CD4-positive, alpha-beta T cell treated with Interleukin-15 for 4 hours (primary cell): ENCODE measurements around the gene PWWP2B.
"Not testable (repeated sequence)": the region's sequence is repeated elsewhere in the genome, so short reads cannot be mapped to it uniquely, and the experiment has no call there.

Experiments
- DNase-seq: peaks from one replicate; pipeline ENCODE4 v3.0.0-alpha.2; 2020; ENCODE audit warnings: low spot score

Gene PWWP2B

DNA sequence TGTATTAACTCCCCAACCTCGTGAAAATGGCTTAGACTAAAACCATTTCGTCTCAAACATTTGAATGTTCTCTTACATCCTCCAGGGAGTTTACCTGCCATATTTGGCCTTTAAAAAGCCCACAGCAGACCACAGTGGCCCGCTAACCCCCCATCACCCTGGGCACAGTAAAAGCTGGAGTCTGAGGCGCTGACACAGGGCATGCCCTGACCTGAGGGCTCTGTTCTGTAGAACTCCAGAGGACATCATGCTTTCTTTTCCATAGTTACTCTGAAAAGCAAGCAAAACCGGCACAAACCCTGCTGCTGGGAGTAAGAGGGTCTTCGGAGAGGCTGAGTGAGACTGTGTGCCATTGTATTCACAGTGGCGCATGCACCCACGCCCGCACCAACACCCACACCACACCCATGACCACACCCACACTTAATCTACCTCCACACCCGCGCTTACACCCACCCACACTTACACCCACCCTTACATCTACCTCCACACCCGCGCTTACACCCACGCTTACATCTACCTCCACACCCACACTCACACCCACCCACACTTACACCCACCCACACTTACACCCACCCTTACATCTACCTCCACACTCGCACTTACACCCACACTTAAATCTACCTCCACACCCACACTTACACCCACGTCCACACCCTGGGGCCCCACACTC lies 32.9 kb upstream of the PWWP2B start:
- no peak for DNase-seq

DNA sequence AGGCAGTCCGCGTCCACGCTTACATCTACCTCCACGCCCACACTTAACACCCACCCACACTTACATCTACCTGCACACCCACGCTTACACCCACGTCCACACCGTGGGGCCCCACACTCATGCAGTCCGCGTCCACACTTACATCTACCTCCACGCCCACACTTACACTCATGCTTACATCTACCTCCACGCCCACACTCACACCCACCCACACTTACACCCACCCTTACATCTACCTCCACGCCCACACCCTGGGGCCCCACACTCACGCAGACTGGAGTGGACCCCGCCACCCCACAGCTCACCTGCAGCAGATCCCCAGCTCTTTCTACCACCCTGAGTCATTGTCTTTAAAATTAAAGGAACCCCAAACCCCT lies 32.4 kb upstream of the PWWP2B start:
- no peak for DNase-seq

DNA sequence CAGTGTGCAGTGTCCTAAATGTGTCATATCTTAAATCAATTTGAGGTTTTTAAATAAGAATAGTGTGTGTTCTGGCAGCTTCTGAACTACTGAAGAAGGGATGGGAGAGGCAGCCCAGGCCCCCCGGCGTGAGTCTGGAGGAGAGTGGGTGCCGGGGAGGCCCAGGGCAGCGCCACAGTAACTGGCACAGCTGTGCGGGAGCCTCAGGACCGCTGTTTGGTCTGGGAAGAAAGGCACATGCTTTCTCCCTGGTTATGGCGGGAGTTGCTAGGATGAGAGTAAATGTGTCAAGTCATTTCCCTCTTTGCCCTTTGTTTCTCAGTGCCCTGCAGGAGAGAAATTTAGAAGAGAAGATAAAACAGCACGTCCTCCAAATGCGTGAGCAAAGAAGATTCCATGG lies 31.9 kb upstream of the PWWP2B start:
- no peak for DNase-seq

DNA sequence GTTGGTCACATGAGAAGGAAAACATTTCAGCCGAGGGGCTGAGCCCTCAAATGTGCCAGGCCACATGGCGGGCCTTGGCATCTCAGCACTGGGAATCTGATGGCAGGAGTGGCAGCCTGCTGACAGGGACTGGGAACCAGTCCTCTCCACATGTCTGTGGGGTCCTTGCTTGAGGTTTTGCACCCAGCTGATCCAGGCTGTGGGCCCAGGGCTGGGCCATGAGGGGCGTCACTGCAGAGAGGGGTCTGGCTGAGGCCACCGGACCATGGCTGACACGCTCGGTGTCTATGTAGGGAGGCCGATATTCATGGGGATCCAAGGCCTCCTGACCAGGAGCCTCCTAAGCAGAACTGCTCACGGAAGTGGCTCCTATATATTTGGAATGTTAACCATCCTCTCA lies 31.0 kb upstream of the PWWP2B start:
- DNase-seq = no peak

DNA sequence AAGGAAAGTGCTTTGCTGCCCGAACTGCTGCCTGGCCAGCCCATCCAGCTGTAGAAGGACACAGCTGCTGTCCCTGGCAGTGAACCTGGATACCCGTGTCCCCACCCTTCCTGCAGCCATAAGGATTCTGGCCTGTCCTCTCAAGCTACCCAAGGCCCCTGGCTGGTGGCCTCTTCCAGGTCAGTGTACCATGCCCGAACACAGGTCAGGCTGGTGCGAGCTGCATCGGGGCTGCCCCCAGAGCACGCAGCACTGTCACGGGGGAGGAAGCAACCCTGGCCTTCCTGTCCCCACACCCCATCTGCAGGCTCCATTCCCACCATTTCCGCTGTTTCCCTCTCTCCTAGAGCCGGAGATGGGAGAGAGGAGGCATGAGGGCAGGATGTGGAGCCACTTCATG lies 30.5 kb upstream of the PWWP2B start:
- DNase-seq = no peak

GRCh38 chr10:132368391-132368790 lies 28.6 kb upstream of the PWWP2B start:
- DNase-seq = no peak

GRCh38 chr10:132368881-132369635 lies 27.9 kb upstream of the PWWP2B start:
- no peak for DNase-seq

- no peak for DNase-seq
Measured at GRCh38 chr10:132369636-132370185, 27.3 kb upstream of the PWWP2B start.

DNA sequence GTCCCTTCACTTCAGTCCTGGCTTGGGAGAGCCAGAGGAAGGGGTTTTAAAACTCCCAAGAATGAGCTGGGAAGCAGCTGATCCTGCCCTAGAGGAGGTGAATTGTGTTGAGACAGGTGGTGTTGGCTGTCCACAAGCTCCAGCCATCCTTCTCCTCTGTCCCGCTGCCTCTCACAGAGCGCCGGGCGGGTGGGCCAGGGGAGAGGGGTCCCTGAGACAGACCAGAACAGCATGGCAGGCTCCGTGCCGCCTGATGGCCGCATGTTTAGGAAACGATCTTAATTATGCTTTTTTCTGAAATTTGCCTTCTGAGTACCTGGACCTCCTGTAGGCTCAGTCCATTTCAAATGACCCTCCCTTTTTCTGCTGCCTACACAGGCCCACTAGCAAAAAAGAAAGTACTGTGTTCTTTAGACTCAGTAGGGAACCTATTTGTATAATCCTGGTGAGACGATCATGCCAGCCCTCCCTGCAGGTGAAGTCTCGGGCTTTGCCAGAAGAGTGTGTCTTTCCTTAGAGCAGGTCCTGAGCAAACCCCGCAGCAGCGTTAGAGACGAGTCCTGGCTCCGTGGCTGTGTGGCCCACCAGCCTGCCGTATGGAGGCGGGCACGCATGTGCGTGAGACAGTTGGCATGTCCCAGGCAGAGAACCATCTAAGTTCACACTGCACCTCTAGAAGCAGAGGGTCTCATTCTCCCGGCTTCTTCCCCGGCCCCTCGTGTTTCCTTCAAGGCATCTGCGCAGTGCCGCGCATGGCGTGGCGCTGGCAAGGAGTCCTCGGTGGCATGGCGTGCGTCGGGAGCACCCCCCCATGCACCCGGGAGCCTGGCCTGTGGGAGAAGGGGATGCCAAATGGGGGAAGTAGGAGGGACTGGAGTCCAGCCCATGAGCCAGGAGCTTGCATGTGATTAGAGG lies 26.3 kb upstream of the PWWP2B start:
- DNase-seq = no peak

GRCh38 chr10:132371641-132372081 lies 25.3 kb upstream of the PWWP2B start:
- no peak for DNase-seq

- no peak for DNase-seq
Measured at GRCh38 chr10:132372516-132373095, 24.4 kb upstream of the PWWP2B start.

- no peak for DNase-seq
Measured at GRCh38 chr10:132373241-132373955, 23.6 kb upstream of the PWWP2B start.

DNA sequence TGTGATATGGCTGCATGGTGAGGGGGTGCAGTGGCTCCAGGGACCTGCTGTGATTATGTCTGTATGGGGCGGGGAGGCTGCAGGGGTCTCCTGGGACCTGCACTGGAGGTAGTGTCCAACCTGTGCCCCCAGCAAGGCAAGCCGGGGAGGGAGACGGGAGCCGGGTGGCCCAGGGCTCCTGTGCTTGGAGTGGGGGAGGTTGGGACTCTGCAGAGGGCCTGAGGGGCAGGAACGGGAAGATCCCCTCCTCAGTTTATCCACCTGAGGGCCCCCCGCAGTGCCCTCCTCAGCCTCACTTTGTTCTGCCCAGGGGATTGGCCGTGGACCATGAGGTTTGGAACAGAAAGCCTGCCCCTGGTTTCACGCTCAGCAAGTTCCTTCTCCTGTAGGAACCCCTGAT lies 22.8 kb upstream of the PWWP2B start:
- no peak for DNase-seq

DNA sequence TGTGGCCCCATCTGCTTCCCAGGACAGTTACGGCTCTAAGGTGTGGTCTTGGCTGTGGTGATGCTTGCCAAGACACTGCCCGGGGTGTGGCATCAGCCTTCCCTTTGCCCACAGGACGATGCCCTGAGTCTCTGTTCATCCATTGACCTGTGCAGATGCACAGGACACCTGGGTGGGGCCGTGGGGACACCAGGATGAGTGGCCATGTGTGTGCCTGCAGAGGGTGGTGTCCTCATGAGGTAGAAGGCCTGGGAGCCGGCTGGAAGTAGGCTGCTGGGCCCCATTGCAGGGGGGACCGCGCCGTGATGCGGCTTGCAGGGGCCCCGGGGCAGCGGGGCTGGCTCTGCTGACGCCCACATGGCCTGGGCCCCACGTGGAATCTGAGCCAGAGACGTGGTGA lies 22.4 kb upstream of the PWWP2B start:
- DNase-seq = no peak

DNA sequence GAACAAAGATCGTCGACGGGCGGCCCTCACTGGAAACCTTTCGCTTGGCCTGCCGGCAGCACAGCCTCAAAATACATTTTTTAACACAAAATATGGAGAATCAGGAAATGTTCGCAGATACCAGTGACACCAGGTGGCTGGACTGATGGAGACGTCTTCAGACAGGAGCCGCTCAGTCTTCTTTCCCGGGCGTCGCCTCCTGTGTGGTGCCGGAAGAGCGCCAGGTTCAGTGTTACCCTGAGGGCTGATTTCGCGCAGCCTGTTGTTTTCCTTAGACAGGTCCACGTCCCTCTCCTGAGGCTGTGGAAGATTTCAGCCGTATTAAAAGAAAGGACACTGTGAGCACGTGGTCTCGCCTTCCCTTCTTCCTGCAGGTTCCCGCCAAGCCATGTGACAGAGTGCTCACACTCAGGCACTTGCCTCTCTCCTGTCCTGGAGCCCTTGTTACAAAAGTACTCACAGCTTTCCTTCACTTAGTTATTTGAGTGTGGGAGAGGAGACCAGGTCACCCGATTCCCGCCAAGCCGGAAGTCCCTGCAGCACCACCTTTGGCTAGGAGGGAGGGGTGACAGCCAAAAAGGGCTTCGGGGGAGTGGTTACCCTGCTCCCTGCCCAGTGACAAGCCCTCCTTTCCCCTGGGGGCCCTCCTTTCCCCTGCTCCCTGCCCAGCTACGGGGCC lies 21.7 kb upstream of the PWWP2B start:
- no peak for DNase-seq

DNA sequence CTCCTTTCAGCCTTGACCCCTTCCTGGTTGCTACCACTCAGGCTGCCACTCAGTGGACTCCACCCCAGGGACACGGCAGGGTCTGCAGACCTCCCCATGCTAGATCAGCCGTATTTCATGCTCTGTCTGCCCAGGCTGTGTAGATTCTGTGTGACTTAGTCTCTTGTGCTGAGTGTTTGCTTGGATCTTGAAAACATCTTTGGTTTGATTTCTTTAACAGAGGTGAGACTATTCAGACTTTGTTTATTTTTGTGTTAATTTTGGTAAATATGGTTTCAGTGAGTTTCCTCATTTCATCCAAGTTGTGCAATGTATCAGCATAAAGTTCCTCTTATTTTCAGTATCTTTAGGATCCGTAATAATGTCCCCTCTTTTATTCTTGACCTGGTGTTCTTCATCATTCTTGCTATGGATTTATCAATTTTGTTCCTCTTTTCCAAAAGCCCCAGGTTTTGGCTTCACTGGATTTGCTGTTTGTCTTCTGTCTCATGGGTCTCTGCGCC lies 21.2 kb upstream of the PWWP2B start:
- DNase-seq = no peak

- no peak for DNase-seq
Measured at GRCh38 chr10:132376394-132376851, 20.6 kb upstream of the PWWP2B start.

GRCh38 chr10:132377326-132377725 lies 19.7 kb upstream of the PWWP2B start:
- DNase-seq = no peak

- not testable (repeated sequence) for DNase-seq
Measured at GRCh38 chr10:132379026-132379425, 18.0 kb upstream of the PWWP2B start.

DNA sequence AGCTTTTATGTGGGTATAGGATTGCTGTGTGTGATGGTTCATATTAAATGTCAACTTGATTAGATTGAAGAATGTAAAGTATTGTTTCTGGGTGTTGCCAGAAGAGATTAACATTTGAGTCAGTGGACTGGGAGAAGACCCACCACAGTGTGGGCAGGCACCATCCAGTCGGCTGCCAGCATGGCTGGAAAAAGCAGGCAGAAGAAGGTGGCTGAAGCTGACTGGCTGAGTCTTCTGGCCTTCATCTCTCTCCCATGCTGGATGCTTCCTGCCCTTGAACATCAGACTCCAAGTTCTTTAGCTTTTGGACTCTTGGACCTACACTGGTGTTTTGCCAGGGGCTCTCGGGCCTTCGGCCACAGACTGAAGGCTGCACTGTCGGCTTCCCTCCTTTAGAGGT lies 16.0 kb upstream of the PWWP2B start:
- not testable (repeated sequence) for DNase-seq
